ENCODE results near the gene ENTPD8. TPM values are rescaled to one million over a fixed set of nuclear protein-coding genes. Genes with fewer than 3 reads are reported as not detected.

ENTPD8 gene
- total RNA-seq, 1 experiment from 2014 or later, result not detected

DNA sequence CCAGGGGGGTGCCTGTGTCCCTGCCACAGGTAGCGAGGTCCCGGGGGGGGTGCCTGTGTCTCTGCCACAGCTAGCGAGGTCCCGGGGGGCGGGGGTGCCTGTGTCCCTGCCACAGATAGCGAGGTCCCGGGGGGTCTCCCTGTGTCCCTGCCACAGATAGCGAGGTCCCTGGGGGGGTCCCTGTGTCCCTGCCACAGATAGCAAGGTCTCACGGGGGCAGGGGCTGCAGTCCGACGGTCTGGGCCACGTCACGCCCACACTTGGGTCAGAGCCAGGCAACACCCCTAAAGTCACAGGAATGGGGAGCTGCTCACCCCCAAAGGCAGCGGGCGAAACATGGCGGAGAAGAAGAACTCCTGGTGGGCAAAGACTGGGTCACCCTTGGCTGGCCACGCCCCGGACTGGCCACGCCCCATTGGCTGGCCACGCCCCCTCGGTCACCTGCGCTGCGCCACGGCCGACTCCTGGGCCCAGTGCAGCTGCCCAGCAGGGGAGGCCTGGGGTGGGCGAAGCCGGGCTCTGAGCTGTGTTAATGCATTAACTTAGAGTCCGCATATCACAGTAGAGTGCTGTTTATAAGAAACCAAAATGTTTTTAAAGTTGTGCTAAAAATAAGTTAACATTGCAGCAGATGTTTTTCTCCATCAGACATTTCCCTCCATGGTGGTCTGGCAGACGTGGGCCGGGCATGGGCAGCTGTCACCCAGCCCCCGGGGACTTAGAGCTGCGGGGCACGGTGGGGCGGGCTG lies 11.0 kb downstream of the ENTPD8 start:
- Histone ChIP-seq H3K9ac (ENCODE audit: low read length) (no peak overlapping the region), H3K27me3 (ENCODE audit: low read length) (no peaks in the 10 kb centered on the region), H3K79me2 (ENCODE audit: low read length) (no peaks in the 10 kb centered on the region), H3K9me3 (ENCODE audit: low read length) (no peaks in the 10 kb centered on the region), H3K36me3 (ENCODE audit: low read depth, low read length) (no peaks in the 10 kb centered on the region), H3K27ac (ENCODE audit: low read length) (no peak overlapping the region), H4K20me1 (ENCODE audit: low read length) (no peaks in the 10 kb centered on the region), H3K4me2 (ENCODE audit: low read length) (no peak overlapping the region), H3K4me3 (ENCODE audit: low read length) (no peak overlapping the region), H3F3A (ENCODE audit: low read length, unreplicated experiment) (no peaks in the 10 kb centered on the region), H3K4me1 (ENCODE audit: insufficient read depth, low read length) (no peaks in the 10 kb centered on the region), H3K9me2 (replicated peaks; ENCODE audit: low read length) (no peaks in the 10 kb centered on the region), H2AFZ (ENCODE audit: low read length) (no peak overlapping the region)
- TF ChIP-seq EZH2 (IDR thresholded peaks at IDR 0.05; ENCODE audit: low read length, unreplicated experiment), result no peak
- no peak for TF ChIP-seq EZH2phosphoT487 (IDR thresholded peaks at IDR 0.05; ENCODE audit: borderline replicate concordance, low read length)
- TF ChIP-seq, protein P1, sequence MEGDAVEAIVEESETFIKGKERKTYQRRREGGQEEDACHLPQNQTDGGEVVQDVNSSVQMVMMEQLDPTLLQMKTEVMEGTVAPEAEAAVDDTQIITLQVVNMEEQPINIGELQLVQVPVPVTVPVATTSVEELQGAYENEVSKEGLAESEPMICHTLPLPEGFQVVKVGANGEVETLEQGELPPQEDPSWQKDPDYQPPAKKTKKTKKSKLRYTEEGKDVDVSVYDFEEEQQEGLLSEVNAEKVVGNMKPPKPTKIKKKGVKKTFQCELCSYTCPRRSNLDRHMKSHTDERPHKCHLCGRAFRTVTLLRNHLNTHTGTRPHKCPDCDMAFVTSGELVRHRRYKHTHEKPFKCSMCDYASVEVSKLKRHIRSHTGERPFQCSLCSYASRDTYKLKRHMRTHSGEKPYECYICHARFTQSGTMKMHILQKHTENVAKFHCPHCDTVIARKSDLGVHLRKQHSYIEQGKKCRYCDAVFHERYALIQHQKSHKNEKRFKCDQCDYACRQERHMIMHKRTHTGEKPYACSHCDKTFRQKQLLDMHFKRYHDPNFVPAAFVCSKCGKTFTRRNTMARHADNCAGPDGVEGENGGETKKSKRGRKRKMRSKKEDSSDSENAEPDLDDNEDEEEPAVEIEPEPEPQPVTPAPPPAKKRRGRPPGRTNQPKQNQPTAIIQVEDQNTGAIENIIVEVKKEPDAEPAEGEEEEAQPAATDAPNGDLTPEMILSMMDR (conservative IDR thresholded peaks at IDR 0.05; ENCODE audit: low read depth, low read length), result no peak
- BruUV-seq (replicated peaks), result no TSS peak
- DNase-seq (peak; percentile 40), ATAC-seq (peak; percentile 57)
- CTCF ChIA-PET, result no interaction called here
- POLR2A ChIA-PET (ENCODE audit: unreplicated experiment), result no interaction called here
- intact Hi-C loops (cut with micrococcal nuclease), result no loop called here

DNA sequence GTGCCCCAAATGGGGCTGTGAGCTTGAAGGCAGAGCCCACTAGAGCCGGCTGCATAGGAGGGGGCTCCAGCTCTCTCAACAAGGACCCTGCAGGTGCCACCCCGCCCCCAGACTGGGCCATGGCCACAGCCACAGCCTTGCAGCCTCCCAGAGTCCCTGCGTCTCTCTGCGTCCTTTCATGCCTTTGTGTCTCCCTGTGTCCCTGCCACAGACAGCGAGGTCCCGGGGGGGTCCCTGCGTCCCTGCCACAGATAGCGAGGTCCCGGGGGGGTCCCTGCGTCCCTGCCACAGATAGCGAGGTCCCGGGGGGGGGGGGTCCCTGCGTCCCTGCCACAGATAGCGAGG lies 11.6 kb downstream of the ENTPD8 start:
- H3K36me3 ChIP-seq (ENCODE audit: low read depth, low read length), result no peaks in the 10 kb centered on the region
- H4K20me1 ChIP-seq (ENCODE audit: low read length), result no peaks in the 10 kb centered on the region
- TF ChIP-seq, protein P1 (conservative IDR thresholded peaks at IDR 0.05; ENCODE audit: low read depth, low read length), result no peak
- TF ChIP-seq EZH2 (IDR thresholded peaks at IDR 0.05; ENCODE audit: low read length, unreplicated experiment), result no peak
- TF ChIP-seq EZH2phosphoT487 (IDR thresholded peaks at IDR 0.05; ENCODE audit: borderline replicate concordance, low read length), result no peak
- intact Hi-C loops (cut with micrococcal nuclease), result no loop called here
- ChIA-PET CTCF (no interaction called here), POLR2A (ENCODE audit: unreplicated experiment) (no interaction called here)
- no TSS peak for BruUV-seq (replicated peaks)
- no peak overlapping the region for H3K4me3 ChIP-seq (ENCODE audit: low read length)
- no peak for DNase-seq
- no peaks in the 10 kb centered on the region for H3K4me1 ChIP-seq (ENCODE audit: insufficient read depth, low read length)
- no peaks in the 10 kb centered on the region for H3K79me2 ChIP-seq (ENCODE audit: low read length)
- no peak overlapping the region for H3K9ac ChIP-seq (ENCODE audit: low read length)
- no peak for ATAC-seq
- H3K27ac ChIP-seq (ENCODE audit: low read length), result no peak overlapping the region
- no peaks in the 10 kb centered on the region for H3K9me3 ChIP-seq (ENCODE audit: low read length)
- no peak overlapping the region for H3K4me2 ChIP-seq (ENCODE audit: low read length)
- no peaks in the 10 kb centered on the region for H3F3A ChIP-seq (ENCODE audit: low read length, unreplicated experiment)
- no peak overlapping the region for H2AFZ ChIP-seq (ENCODE audit: low read length)
- H3K27me3 ChIP-seq (ENCODE audit: low read length), result no peaks in the 10 kb centered on the region
- no peaks in the 10 kb centered on the region for H3K9me2 ChIP-seq (replicated peaks; ENCODE audit: low read length)

DNA sequence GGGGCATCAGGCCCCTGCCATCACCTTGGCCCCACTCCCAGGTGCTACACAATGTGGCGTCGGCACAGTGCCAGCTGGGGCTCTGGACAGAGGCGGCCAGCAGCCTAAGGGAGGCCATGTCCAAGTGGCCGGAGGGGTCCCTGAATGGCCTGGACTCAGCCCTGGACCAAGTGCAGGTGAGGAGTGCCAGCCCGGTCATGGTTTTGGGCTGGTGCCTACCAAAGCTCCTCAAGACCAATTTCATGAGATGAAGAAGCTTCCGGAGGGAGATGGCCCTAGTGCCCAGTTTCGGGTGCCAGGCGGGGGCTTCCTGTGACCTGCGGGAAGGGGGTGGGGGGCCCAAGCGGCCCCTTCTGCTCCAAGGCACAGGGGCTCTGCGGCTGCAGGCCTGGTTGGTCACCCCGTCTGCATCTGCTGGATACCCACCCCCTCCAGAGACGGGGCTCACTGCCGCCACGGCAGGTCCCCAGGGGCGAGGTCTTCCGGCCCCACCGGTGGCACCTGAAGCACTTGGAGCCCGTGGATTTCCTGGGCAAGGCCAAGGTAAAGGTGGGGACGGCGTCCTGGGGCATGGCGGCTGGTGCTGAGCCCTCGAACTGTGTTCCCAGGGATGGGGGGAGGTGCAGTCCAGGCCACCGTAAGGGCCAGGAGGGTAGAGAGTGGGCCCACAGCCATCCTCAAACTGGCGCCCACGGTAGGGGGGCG lies 12.2 kb downstream of the ENTPD8 start:
- TF ChIP-seq, protein P1 (conservative IDR thresholded peaks at IDR 0.05; ENCODE audit: low read depth, low read length), result no peak
- no peak for TF ChIP-seq EZH2phosphoT487 (IDR thresholded peaks at IDR 0.05; ENCODE audit: borderline replicate concordance, low read length)
- no peak for TF ChIP-seq EZH2 (IDR thresholded peaks at IDR 0.05; ENCODE audit: low read length, unreplicated experiment)
- no peak for DNase-seq
- Histone ChIP-seq H3K9me2 (replicated peaks; ENCODE audit: low read length) (no peaks in the 10 kb centered on the region), H3K79me2 (ENCODE audit: low read length) (no peaks in the 10 kb centered on the region), H3K9ac (ENCODE audit: low read length) (no peak overlapping the region), H4K20me1 (ENCODE audit: low read length) (no peaks in the 10 kb centered on the region), H2AFZ (ENCODE audit: low read length) (no peak overlapping the region), H3K4me2 (ENCODE audit: low read length) (no peak overlapping the region), H3K36me3 (ENCODE audit: low read depth, low read length) (no peaks in the 10 kb centered on the region), H3F3A (ENCODE audit: low read length, unreplicated experiment) (no peaks in the 10 kb centered on the region), H3K27me3 (ENCODE audit: low read length) (no peaks in the 10 kb centered on the region), H3K9me3 (ENCODE audit: low read length) (no peaks in the 10 kb centered on the region), H3K4me3 (ENCODE audit: low read length) (no peak overlapping the region), H3K27ac (ENCODE audit: low read length) (no peak overlapping the region), H3K4me1 (ENCODE audit: insufficient read depth, low read length) (0 out of 2 replicates have a peak, but pooled peaks cover 2% of the 10 kb centered on the region)
- intact Hi-C loops (cut with micrococcal nuclease), result no loop called here
- POLR2A ChIA-PET (ENCODE audit: unreplicated experiment), result no interaction called here
- no peak for ATAC-seq
- BruUV-seq (replicated peaks), result no TSS peak
- CTCF ChIA-PET, result no interaction called here
